ENCODE data around the gene PPP3R2. TPM values are rescaled to one million over a fixed set of nuclear protein-coding genes. Genes with fewer than 3 reads are reported as not detected.

Gene PPP3R2
- total RNA-seq, 2 experiments from 2014 or later, result not detected

- CTCF ChIA-PET (ENCODE audit: unreplicated experiment), result no interaction called here
- Histone ChIP-seq H3K4me1 (ENCODE audit: insufficient read depth, low read length, poor library complexity, severe bottlenecking) (no peaks in the 10 kb centered on the region), H3K4me3 (ENCODE audit: low read depth, low read length, poor library complexity, severe bottlenecking) (no peak overlapping the region), H3K4me2 (ENCODE audit: low read length) (no peak overlapping the region), H2AFZ (ENCODE audit: low read length) (no peak overlapping the region), H3K36me3 (ENCODE audit: insufficient read depth, low read length) (no peaks in the 10 kb centered on the region), H3K9me2 (ENCODE audit: insufficient read depth, low read length) (no peaks in the 10 kb centered on the region), H4K20me1 (ENCODE audit: insufficient read depth, low read length) (no peaks in the 10 kb centered on the region), H3K27ac (ENCODE audit: low read depth, low read length, poor library complexity, severe bottlenecking) (no peak overlapping the region), H3K79me2 (ENCODE audit: insufficient read depth, low read depth, low read length) (no peaks in the 10 kb centered on the region), H3K9me3 (ENCODE audit: low read length) (no peaks in the 10 kb centered on the region)
- intact Hi-C loops (cut with micrococcal nuclease; ENCODE audit: unreplicated experiment), result no loop called here
- POLR2A ChIA-PET, result interaction anchor here (0.6 kb wide), 1 partner anchor 39 kb away, joined by 4 read pairs; no protein-coding TSS in a partner anchor
- no peak for TF ChIP-seq EZH2phosphoT487 (IDR thresholded peaks at IDR 0.05; ENCODE audit: borderline replicate concordance, low read depth, low read length)
- TF ChIP-seq, protein P1, sequence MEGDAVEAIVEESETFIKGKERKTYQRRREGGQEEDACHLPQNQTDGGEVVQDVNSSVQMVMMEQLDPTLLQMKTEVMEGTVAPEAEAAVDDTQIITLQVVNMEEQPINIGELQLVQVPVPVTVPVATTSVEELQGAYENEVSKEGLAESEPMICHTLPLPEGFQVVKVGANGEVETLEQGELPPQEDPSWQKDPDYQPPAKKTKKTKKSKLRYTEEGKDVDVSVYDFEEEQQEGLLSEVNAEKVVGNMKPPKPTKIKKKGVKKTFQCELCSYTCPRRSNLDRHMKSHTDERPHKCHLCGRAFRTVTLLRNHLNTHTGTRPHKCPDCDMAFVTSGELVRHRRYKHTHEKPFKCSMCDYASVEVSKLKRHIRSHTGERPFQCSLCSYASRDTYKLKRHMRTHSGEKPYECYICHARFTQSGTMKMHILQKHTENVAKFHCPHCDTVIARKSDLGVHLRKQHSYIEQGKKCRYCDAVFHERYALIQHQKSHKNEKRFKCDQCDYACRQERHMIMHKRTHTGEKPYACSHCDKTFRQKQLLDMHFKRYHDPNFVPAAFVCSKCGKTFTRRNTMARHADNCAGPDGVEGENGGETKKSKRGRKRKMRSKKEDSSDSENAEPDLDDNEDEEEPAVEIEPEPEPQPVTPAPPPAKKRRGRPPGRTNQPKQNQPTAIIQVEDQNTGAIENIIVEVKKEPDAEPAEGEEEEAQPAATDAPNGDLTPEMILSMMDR (conservative IDR thresholded peaks at IDR 0.05; ENCODE audit: low read length), result no peak
- no TSS peak for BruUV-seq (replicated peaks)
- DNase-seq (ENCODE audit: low spot score), result no peak
Observed at GRCh38 chr9:101587332-101588043, 7.3 kb downstream of the PPP3R2 start.

DNA sequence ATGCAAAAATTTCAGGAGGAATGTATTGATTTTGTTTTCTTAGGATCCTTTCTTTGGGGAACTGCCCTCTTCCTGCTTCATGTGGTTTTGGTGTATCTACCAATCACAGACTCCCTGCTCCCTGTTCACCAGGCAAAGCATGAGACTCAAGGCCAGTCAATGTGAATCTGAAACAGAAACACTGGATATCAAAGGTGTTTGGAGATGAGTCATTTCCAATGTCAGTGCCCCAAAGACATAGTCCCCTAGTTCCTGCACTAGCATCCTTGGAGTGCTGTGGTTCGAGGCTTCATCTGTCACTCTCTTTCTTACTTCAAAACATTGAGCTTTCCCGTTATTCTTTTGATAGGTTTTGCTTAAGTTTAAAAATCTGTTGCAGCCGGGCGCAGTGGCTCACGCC, 8.1 kb downstream of the PPP3R2 start:
- Histone ChIP-seq H3K36me3 (ENCODE audit: insufficient read depth, low read length) (no peaks in the 10 kb centered on the region), H3K27ac (ENCODE audit: low read depth, low read length, poor library complexity, severe bottlenecking) (no peak overlapping the region), H3K9me3 (ENCODE audit: low read length) (no peaks in the 10 kb centered on the region), H3K4me3 (ENCODE audit: low read depth, low read length, poor library complexity, severe bottlenecking) (no peak overlapping the region), H4K20me1 (ENCODE audit: insufficient read depth, low read length) (no peaks in the 10 kb centered on the region), H2AFZ (ENCODE audit: low read length) (no peak overlapping the region), H3K9me2 (ENCODE audit: insufficient read depth, low read length) (no peaks in the 10 kb centered on the region), H3K4me2 (ENCODE audit: low read length) (no peak overlapping the region), H3K79me2 (ENCODE audit: insufficient read depth, low read depth, low read length) (no peaks in the 10 kb centered on the region), H3K4me1 (ENCODE audit: insufficient read depth, low read length, poor library complexity, severe bottlenecking) (no peaks in the 10 kb centered on the region)
- ChIA-PET POLR2A (no interaction called here), CTCF (ENCODE audit: unreplicated experiment) (no interaction called here)
- TF ChIP-seq, protein P1 (conservative IDR thresholded peaks at IDR 0.05; ENCODE audit: low read length), result no peak
- no peak for TF ChIP-seq EZH2phosphoT487 (IDR thresholded peaks at IDR 0.05; ENCODE audit: borderline replicate concordance, low read depth, low read length)
- intact Hi-C loops (cut with micrococcal nuclease; ENCODE audit: unreplicated experiment), result no loop called here
- no peak for DNase-seq (ENCODE audit: low spot score)
- no TSS peak for BruUV-seq (replicated peaks)

- intact Hi-C loops (cut with micrococcal nuclease; ENCODE audit: unreplicated experiment), result no loop called here
- no peak overlapping the region for H3K4me3 ChIP-seq (ENCODE audit: low read depth, low read length, poor library complexity, severe bottlenecking)
- no peak overlapping the region for H3K4me2 ChIP-seq (ENCODE audit: low read length)
- DNase-seq (ENCODE audit: low spot score), result no peak
- H3K36me3 ChIP-seq (ENCODE audit: insufficient read depth, low read length), result no peaks in the 10 kb centered on the region
- no peaks in the 10 kb centered on the region for H4K20me1 ChIP-seq (ENCODE audit: insufficient read depth, low read length)
- no peak overlapping the region for H2AFZ ChIP-seq (ENCODE audit: low read length)
- CTCF ChIA-PET (ENCODE audit: unreplicated experiment), result no interaction called here
- TF ChIP-seq, protein P1 (conservative IDR thresholded peaks at IDR 0.05; ENCODE audit: low read length), result no peak
- TF ChIP-seq EZH2phosphoT487 (IDR thresholded peaks at IDR 0.05; ENCODE audit: borderline replicate concordance, low read depth, low read length), result no peak
- no peak overlapping the region for H3K27ac ChIP-seq (ENCODE audit: low read depth, low read length, poor library complexity, severe bottlenecking)
- H3K9me2 ChIP-seq (ENCODE audit: insufficient read depth, low read length), result no peaks in the 10 kb centered on the region
- POLR2A ChIA-PET, result no interaction called here
- H3K79me2 ChIP-seq (ENCODE audit: insufficient read depth, low read depth, low read length), result no peaks in the 10 kb centered on the region
- BruUV-seq (replicated peaks), result no TSS peak
- H3K4me1 ChIP-seq (ENCODE audit: insufficient read depth, low read length, poor library complexity, severe bottlenecking), result no peaks in the 10 kb centered on the region
- H3K9me3 ChIP-seq (ENCODE audit: low read length), result no peaks in the 10 kb centered on the region
Observed at GRCh38 chr9:101585740-101586139, 9.0 kb downstream of the PPP3R2 start.
